HEK293T (cell line): ENCODE data around the gene BHMT2.

Experiments used
- CTCF ChIA-PET: fragments of 350-600 bp; formaldehyde crosslinking; extraction: SDS; loops from one replicate; lab custom pipeline; 2021; ENCODE audit warnings: antibody characterized with exemption, inconsistent platforms; lab: Yijun Ruan, JAX
- POLR2A ChIA-PET: fragments of 350-600 bp; formaldehyde crosslinking; extraction: SDS; loops from one replicate; lab custom pipeline; 2020; ENCODE audit warnings: antibody characterized with exemption, inconsistent platforms; lab: Yijun Ruan, JAX
- DNase-seq: peaks from one replicate; pipeline ENCODE4 v3.0.0; 2012; ENCODE audit warnings: mixed read lengths; ENCODE audit errors: extremely low spot score
- ARNT ChIP-seq: fragments of 450-650 bp; IDR thresholded peaks from 2 replicates; pipeline ENCODE4 v1.6.1; 2017; ENCODE audit warnings: mild to moderate bottlenecking
- BHLHE40 ChIP-seq: fragments of 450-650 bp; IDR thresholded peaks from 2 replicates; pipeline ENCODE4 v1.6.1; 2016; ENCODE audit warnings: mild to moderate bottlenecking, moderate library complexity, borderline replicate concordance
- CTBP1 ChIP-seq: fragments of 450-650 bp; IDR thresholded peaks from 2 replicates; pipeline ENCODE4 v1.6.1; 2016; ENCODE audit warnings: borderline replicate concordance
- ELF4 ChIP-seq: fragments of 450-650 bp; IDR thresholded peaks from 2 replicates; pipeline ENCODE4 v1.6.1; 2017; ENCODE audit warnings: antibody characterized with exemption
- FOXA1 ChIP-seq: fragments of 450-650 bp; IDR thresholded peaks from 2 replicates; pipeline ENCODE4 v1.6.1; 2016; ENCODE audit warnings: mild to moderate bottlenecking
- FOXK2 ChIP-seq: fragments of 450-650 bp; IDR thresholded peaks from 2 replicates; pipeline ENCODE4 v1.6.1; 2016; ENCODE audit warnings: mild to moderate bottlenecking
- FOXM1 ChIP-seq: fragments of 450-650 bp; IDR thresholded peaks from 2 replicates; pipeline ENCODE4 v1.6.1; 2017; ENCODE audit warnings: mild to moderate bottlenecking, borderline replicate concordance
- HDGF ChIP-seq: fragments of 450-650 bp; IDR thresholded peaks from 2 replicates; pipeline ENCODE4 v1.6.1; 2017; ENCODE audit warnings: antibody characterized with exemption, borderline replicate concordance
- L3MBTL2 ChIP-seq: fragments of 450-650 bp; conservative IDR thresholded peaks from 2 replicates; pipeline ENCODE4 v1.6.1; 2016; ENCODE audit warnings: mild to moderate bottlenecking
- LEF1 ChIP-seq: fragments of 450-650 bp; IDR thresholded peaks from 2 replicates; pipeline ENCODE4 v1.6.1; 2017; ENCODE audit warnings: mild to moderate bottlenecking, borderline replicate concordance
- NFRKB ChIP-seq: fragments of 450-650 bp; IDR thresholded peaks from 2 replicates; pipeline ENCODE4 v1.6.1; 2016; ENCODE audit warnings: mild to moderate bottlenecking, moderate library complexity
- SP1 ChIP-seq: fragments of 450-650 bp; IDR thresholded peaks from 2 replicates; pipeline ENCODE4 v1.6.1; 2017
- SUZ12 ChIP-seq: fragments of 450-650 bp; IDR thresholded peaks from 2 replicates; pipeline ENCODE4 v1.6.1; 2016; ENCODE audit warnings: mild to moderate bottlenecking
- TARDBP ChIP-seq: fragments of 450-650 bp; IDR thresholded peaks from 2 replicates; pipeline ENCODE4 v1.6.1; 2016
- ZNF384 ChIP-seq: fragments of 450-650 bp; IDR thresholded peaks from 2 replicates; pipeline ENCODE4 v1.6.1; 2016
- TF ChIP-seq, protein P1 (sequence below): fragments of 450-650 bp; IDR thresholded peaks from 2 replicates; pipeline ENCODE4 v1.6.1; 2016

The BHMT2 gene

DNA sequence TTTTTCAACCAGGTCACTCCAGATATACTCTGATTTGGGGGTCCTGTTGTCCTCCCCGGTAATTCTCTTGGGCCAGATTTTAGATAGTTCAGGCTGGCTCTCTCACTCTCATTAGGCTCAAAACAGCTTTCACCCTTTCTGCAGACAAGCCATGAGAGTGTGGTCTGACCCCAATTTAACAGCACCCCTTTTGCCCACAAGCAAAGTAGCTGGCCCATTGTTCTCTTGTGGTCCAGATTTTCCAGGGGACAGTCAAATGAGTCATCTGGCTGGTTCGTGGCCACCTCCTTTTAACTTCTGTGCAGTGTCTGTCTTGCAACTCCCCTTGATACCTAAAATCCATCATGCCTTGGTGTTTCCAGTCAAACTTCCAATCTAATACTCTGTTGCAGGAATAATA, 16.5 kb downstream of the BHMT2 start:
- ChIA-PET CTCF (no interaction called here), POLR2A (no interaction called here)
- DNase-seq, result no peak
- TF ChIP-seq CTBP1, result no peak
- no peak for TF ChIP-seq ARNT
- no peak for TF ChIP-seq LEF1

DNA sequence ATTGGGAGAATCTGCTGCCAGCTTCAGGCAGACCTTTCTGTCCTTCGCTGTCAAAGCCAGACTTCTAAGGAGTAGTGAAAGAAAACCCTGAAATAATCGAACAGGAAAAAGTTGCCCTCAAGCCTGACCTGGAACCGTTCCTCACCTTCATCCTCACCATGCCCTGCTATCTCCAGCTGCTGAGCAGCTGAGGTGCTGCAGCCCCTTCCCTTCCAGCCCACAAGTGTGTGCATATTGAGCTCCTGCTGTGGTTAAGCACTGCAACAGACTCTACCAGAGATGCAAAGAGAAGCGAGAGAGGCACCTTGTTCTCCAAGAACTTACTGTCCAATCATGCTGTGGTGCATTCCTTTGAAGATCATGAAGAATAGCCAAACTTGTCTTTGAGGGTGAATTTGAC, 18.9 kb downstream of the BHMT2 start:
- CTCF ChIA-PET, result interaction anchor here (1.8 kb wide), 1 partner anchor 19 kb away, joined by 4 read pairs; no protein-coding TSS in a partner anchor
- POLR2A ChIA-PET, result no interaction called here
- DNase-seq, result no peak
- TF ChIP-seq FOXM1, result no peak
- no peak for TF ChIP-seq ELF4
- TF ChIP-seq L3MBTL2, result no peak
- TF ChIP-seq ZNF384, result no peak
- TF ChIP-seq FOXA1, result no peak
- TF ChIP-seq NFRKB, result no peak
- TF ChIP-seq SP1, result no peak

DNA sequence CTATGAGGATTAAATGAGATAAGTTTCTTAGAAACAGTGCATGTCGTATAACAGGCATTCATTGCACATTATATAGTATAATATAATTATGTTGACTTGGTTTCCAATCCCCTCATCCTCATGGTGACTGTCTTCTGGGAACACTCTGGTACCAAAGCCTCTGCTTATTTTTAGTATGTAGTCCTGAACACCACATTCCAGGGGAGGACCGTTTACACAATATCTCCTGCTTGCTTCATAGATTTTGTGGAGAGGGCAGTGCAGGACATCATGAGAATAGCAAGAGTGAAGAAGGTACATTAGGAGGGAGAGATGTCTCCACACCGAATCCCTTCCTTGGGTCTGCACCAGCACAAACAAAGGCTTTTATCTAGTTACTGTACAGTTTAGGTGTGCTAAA, 21.5 kb downstream of the BHMT2 start:
- TF ChIP-seq ARNT (no peak), L3MBTL2 (no peak), ZNF384 (no peak), LEF1 (no peak), FOXK2 (no peak), CTBP1 (no peak)
- ChIA-PET CTCF (interaction anchor here (0.6 kb wide), 1 partner anchor 39 kb away, joined by 3 read pairs; no protein-coding TSS in a partner anchor), POLR2A (no interaction called here)
- DNase-seq, result no peak

DNA sequence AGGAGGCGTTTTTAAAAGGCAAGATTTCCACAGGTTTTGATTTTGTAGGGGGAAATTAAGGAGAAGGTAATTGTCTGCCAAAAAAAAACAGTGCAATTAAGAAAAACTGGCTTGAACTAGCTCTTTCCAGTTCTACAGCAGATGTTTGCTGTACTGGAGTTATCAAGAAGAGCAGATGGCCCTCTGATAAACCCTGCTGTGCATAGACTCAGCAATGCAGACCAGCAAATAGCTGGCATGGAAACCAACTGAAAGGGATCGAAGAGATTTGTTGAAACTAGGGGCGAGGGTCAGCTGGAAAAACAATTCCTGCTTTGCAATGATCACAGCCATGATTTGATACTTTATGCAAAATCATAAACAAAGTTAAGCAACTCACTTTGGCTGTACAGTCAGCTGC, 24.2 kb downstream of the BHMT2 start:
- ChIA-PET CTCF (interaction anchor here (0.9 kb wide), 1 partner anchor 69 kb away, joined by 3 read pairs; no protein-coding TSS in a partner anchor), POLR2A (no interaction called here)
- DNase-seq, result no peak
- TF ChIP-seq BHLHE40 (no peak), ZNF384 (no peak), NFRKB (no peak), FOXM1 (no peak), FOXA1 (no peak), SUZ12 (no peak), L3MBTL2 (no peak), FOXK2 (no peak), HDGF (no peak), TARDBP (no peak)
- TF ChIP-seq, protein P1, sequence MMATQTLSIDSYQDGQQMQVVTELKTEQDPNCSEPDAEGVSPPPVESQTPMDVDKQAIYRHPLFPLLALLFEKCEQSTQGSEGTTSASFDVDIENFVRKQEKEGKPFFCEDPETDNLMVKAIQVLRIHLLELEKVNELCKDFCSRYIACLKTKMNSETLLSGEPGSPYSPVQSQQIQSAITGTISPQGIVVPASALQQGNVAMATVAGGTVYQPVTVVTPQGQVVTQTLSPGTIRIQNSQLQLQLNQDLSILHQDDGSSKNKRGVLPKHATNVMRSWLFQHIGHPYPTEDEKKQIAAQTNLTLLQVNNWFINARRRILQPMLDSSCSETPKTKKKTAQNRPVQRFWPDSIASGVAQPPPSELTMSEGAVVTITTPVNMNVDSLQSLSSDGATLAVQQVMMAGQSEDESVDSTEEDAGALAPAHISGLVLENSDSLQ, result no peak

DNA sequence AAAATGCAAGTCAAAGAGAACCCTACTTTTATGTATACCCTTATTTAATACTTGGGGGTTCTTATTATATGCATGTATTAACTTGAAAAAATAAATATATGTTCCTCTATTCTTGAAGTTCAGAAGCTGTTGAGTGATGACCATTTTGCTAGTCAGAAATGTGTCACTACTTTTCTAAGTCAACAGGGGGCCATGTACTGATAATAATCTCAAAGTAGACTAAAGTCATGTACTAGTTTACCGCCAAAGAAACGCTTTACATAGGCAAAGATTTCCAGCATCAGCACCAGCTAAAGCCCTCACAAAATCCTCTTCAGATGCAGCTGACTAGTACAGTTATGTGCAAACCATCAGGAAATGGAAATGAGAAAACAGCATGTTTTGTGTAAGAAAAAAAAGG, 36.3 kb downstream of the BHMT2 start:
- POLR2A ChIA-PET, result interaction anchor here (1.2 kb wide), 1 partner anchor 160 kb away, joined by 3 read pairs; no protein-coding TSS in a partner anchor
- DNase-seq, result no peak
- no peak for TF ChIP-seq ELF4
- TF ChIP-seq, protein P1, result no peak
- no peak for TF ChIP-seq SUZ12
- no peak for TF ChIP-seq FOXA1
- no peak for TF ChIP-seq ZNF384
- TF ChIP-seq FOXM1, result no peak
- TF ChIP-seq CTBP1, result no peak
- no peak for TF ChIP-seq L3MBTL2
- TF ChIP-seq NFRKB, result no peak
- no peak for TF ChIP-seq SP1
- no peak for TF ChIP-seq FOXK2
- TF ChIP-seq HDGF, result no peak
- CTCF ChIA-PET, result interaction anchor here (1.5 to 3.4 kb wide), 3 partner anchors 10 to 81 kb away, joined by 3 to 25 read pairs (median 18); no protein-coding TSS in a partner anchor

DNA sequence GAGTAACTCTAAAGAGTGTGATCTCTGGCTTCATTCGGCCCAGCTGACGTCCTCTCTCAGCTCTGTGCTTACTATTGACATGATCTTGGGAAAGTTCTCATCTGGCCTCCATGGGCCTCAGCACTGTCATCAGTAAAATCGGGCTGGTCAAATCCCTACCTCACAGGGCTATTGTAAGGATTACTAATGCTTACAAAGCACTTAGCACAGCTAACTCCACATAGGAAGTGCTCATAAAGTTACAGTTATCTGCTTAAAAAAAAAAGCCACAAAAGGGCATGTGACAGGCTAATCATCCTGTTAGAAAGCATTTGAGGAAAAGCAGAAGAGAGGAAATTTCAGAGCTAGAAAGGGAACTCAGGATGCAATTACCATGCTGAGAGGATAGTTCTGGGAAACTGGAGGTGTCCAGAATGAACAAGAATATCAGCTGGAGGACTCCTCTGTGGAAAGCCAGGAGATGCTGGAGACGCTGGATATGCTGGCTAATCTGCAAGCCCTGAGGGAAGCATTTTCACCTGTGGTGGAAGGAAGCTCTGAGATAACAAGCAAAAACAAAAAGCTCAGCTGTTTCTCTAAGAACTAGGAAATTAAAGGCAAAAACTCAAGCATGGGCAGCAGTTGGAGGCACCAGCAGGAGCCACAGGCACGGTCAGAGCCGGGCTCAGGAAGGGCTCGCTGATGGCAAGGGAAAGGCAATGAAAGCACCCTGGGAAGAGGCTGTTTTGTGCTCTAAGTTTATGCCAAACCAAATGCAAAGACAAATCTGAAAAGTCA, 37.6 kb downstream of the BHMT2 start:
- ChIA-PET POLR2A (interaction anchor here (1.2 kb wide), 1 partner anchor 158 kb away, joined by 3 read pairs; no protein-coding TSS in a partner anchor), CTCF (interaction anchor here (0.9 to 3.4 kb wide), 5 partner anchors 8 to 85 kb away, joined by 3 to 25 read pairs (median 9); no protein-coding TSS in a partner anchor)
- TF ChIP-seq CTBP1 (no peak), FOXK2 (no peak), ZNF384 (0 out of 2 replicates have a peak, but pooled peaks have one; percentile 8), FOXA1 (no peak), ELF4 (no peak)
- peak; percentile 10 for DNase-seq

DNA sequence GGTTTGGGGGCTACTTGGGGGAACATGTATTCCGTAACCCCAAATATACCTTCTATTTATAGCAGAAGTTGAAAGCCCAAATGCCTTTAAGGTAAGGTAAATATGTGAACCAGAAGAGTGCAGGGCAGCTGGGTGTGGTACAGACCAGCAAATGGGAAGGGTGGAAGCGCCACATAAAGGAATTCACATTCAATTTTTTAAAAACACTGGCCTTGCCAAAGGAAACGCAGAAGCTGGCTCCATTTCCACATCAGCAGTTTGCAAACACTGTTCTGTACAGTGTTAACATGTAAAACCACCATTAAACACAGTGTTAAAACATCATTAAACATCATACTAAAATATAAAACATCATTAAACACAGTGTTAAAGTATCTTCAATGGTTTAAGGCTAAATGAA, 38.5 kb downstream of the BHMT2 start:
- TF ChIP-seq FOXK2 (no peak), L3MBTL2 (no peak)
- ChIA-PET POLR2A (no interaction called here), CTCF (interaction anchor here (1.8 kb wide), 1 partner anchor 86 kb away, joined by 9 read pairs; no protein-coding TSS in a partner anchor)
- DNase-seq, result no peak
